Progenitor cell of endocrine pancreas (in vitro differentiated cells): ENCODE measurements around the gene ERCC8. TPM values are rescaled to one million over a fixed set of nuclear protein-coding genes. Genes with fewer than 3 reads are reported as not detected.
A peak's percentile ranks its signal among the peaks of the same experiment; 100 is the strongest.
"Not testable (repeated sequence)": the region's sequence is repeated elsewhere in the genome, so short reads cannot be mapped to it uniquely, and the experiment has no call there.

Experiments
- DNase-seq: peaks from one replicate; pipeline ENCODE4 v3.0.0; 2021; ENCODE audit warnings: low spot score; ENCODE audit not compliant: unreplicated experiment
- H3K27ac Mint-ChIP-seq: 2 replicates; pipeline ENCODE4 v1.8.0; 2021; ENCODE audit warnings: mild to moderate bottlenecking, moderate library complexity, mixed read lengths
- H3K27me3 Mint-ChIP-seq: 2 replicates; pipeline ENCODE4 v1.8.0; 2021; ENCODE audit warnings: mixed read lengths
- H3K36me3 Mint-ChIP-seq: 2 replicates; pipeline ENCODE4 v1.8.0; 2022; ENCODE audit warnings: mixed read lengths; ENCODE audit not compliant: insufficient read depth
- H3K4me1 Mint-ChIP-seq: 2 replicates; pipeline ENCODE4 v1.8.0; 2021; ENCODE audit warnings: low read depth, mixed read lengths
- H3K4me3 Mint-ChIP-seq: 2 replicates; pipeline ENCODE4 v1.8.0; 2021; ENCODE audit warnings: low read depth, mild to moderate bottlenecking, moderate library complexity, mixed read lengths
- H3K9me3 Mint-ChIP-seq: 2 replicates; pipeline ENCODE4 v1.8.0; 2021; ENCODE audit warnings: low read depth, mixed read lengths
- total RNA-seq: library from RNA; stranded (reverse); gene quantifications from 2 replicates; pipeline ENCODE4 v1.2.1, GENCODE V29; 2021
- TF ChIP-seq, protein P1 (sequence below): fragments of 200-600 bp; sonication (generic); IDR thresholded peaks from one replicate; pipeline ENCODE4 v1.5.0; 2021; ENCODE audit warnings: antibody characterized with exemption, mild to moderate bottlenecking; ENCODE audit not compliant: unreplicated experiment

Gene ERCC8
- total RNA-seq, 1 donor from 2014 or later: 18.2 TPM

DNA sequence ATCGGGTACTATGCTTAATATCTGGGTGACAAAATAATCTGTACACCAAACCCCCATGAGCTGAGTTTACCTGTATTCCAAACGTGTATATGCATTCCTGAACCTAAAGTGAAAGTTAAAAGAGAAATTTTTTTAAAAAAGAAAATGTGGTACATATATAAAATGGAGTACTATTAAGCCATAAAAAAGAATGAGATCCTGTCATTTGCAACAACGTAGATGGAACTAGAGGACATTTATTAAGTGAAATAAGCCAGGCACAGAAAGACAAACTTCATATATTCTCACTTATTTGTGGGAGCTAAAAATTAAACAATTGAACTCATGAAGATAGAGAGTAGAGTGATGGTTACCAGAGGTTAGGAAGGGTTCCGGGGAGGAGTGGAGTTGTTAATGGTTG is 44.9 kb upstream of the ERCC8 start:
- Mint-ChIP-seq H3K9me3 (peaks cover 49% of the 10 kb centered on the region), H3K36me3 (peaks cover 10% of the 10 kb centered on the region), H3K27ac (no peak overlapping the region), H3K4me1 (no peaks in the 10 kb centered on the region), H3K4me3 (no peak overlapping the region), H3K27me3 (no peaks in the 10 kb centered on the region)
- TF ChIP-seq, protein P1, sequence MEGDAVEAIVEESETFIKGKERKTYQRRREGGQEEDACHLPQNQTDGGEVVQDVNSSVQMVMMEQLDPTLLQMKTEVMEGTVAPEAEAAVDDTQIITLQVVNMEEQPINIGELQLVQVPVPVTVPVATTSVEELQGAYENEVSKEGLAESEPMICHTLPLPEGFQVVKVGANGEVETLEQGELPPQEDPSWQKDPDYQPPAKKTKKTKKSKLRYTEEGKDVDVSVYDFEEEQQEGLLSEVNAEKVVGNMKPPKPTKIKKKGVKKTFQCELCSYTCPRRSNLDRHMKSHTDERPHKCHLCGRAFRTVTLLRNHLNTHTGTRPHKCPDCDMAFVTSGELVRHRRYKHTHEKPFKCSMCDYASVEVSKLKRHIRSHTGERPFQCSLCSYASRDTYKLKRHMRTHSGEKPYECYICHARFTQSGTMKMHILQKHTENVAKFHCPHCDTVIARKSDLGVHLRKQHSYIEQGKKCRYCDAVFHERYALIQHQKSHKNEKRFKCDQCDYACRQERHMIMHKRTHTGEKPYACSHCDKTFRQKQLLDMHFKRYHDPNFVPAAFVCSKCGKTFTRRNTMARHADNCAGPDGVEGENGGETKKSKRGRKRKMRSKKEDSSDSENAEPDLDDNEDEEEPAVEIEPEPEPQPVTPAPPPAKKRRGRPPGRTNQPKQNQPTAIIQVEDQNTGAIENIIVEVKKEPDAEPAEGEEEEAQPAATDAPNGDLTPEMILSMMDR: no peak
- DNase-seq: no peak

DNA sequence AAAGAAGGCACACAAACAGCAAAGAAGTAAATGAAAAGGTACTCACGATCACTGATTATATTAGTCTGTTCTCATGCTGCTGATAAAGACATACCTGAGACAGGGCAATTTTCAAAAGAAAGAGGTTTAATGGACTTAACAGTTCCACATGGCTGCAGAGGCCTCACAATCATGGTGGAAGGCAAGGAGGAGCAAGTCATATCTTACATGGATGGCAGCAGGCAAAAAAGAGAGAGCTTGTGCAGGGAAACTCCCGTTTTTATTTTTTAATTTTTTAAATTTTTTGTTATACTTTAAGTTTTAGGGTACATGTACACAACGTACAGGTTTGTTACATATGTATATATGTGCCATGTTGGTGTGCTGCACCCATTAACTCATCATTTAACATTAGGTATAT is 37.3 kb upstream of the ERCC8 start:
- H3K27me3 Mint-ChIP-seq: not testable (repeated sequence)
- peaks cover 14% of the 10 kb centered on the region for H3K4me1 Mint-ChIP-seq
- H3K9me3 Mint-ChIP-seq: peaks cover 30% of the 10 kb centered on the region

DNA sequence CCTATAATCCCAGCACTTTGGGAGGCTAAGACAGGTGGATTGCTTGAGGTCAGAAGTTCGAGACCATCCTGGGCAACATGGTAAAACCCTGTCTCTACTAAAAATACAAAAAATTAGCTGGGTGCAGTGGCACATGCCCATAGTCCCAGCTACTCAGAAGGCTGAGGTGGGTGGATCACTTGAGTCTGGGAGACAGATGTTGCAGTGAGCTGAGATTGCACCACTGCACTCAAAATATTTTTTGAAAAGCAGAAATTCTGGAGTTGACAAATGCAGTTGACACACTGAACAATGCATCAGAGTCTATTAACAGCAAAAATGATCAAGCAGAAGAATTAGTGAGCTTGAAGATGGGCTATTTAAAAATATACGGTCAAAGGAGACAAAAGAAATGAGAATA is 35.6 kb upstream of the ERCC8 start:
- Mint-ChIP-seq H3K27ac (no peak overlapping the region), H3K4me3 (no peak overlapping the region), H3K9me3 (peaks cover 17% of the 10 kb centered on the region), H3K27me3 (no peaks in the 10 kb centered on the region), H3K36me3 (peaks cover 6% of the 10 kb centered on the region), H3K4me1 (peaks cover 16% of the 10 kb centered on the region)
- no peak for DNase-seq
- TF ChIP-seq, protein P1: no peak

More for the DNA sequence above, 37.3 kb upstream of the ERCC8 start:
- H3K36me3 Mint-ChIP-seq: peaks cover 10% of the 10 kb centered on the region
- H3K27ac Mint-ChIP-seq, H3K4me3 Mint-ChIP-seq, DNase-seq: not testable (repeated sequence)

DNA sequence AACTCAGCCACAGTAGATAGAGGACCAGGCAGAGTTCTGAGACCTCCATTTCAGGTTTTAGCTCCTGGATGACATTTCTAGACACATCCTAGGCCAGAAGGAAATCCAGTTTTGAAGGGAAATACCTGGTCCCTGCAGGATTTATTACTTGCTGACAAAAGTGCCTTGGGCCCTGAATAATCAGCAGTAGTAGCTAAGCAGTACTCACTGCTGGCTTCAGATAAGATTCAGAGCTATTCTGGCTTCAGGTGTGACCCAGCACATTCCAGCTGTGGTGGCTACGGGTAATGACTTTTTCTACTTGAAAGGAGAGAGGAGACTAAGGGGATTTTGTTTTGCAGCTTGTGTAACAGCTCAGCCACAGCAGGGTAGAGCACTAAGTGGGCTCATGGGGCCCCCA is 34.1 kb upstream of the ERCC8 start:
- peak overlapping the region; percentile 36 for H3K27ac Mint-ChIP-seq
- peaks cover 16% of the 10 kb centered on the region for H3K4me1 Mint-ChIP-seq
- H3K36me3 Mint-ChIP-seq: peaks cover 6% of the 10 kb centered on the region
- no peak overlapping the region for H3K4me3 Mint-ChIP-seq
- no peak for DNase-seq
- H3K9me3 Mint-ChIP-seq: peaks cover 13% of the 10 kb centered on the region
- H3K27me3 Mint-ChIP-seq: no peaks in the 10 kb centered on the region
- TF ChIP-seq, protein P1: no peak

DNA sequence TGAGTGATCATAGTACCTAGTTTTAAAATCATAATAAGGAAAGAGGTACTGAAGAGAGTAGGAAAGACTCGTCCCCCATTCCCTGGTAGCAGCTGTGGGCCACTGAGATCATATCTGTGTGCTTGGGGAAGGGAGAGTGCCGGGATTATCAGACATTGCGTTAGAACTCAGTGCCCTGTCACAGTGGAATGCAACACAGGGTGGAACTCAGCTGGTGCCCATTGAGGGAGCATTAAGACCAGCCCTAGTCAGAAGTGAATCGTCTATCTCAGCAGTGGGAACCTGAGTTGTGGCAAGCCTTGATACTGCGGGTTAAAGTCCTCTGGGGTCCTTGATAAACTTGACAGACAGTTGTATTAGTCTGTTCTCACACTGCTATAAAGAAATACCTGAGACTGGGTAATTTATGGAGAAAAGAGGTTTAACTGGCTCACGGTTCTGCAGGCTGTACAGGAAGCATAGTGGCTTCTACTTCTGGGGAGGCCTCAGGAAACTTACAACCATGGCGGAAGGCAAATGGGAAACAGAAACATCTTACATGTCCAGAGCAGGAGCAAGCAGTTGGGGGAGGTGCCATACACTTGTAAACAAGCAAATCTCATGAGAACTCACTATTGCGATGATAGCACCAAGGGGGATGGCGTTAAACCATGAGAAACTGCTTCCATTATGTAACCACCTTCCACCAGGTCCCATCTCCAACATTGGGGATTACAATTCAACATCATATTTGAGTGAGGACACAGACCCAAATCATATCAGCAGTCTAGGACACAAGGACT is 33.3 kb upstream of the ERCC8 start:
- H3K27ac Mint-ChIP-seq: peak overlapping the region; percentile 36
- H3K27me3 Mint-ChIP-seq: no peaks in the 10 kb centered on the region
- H3K36me3 Mint-ChIP-seq: peaks cover 6% of the 10 kb centered on the region
- TF ChIP-seq, protein P1: no peak
- H3K4me3 Mint-ChIP-seq: no peak overlapping the region
- H3K4me1 Mint-ChIP-seq: peaks cover 16% of the 10 kb centered on the region
- no peak for DNase-seq
- H3K9me3 Mint-ChIP-seq: peaks cover 13% of the 10 kb centered on the region

DNA sequence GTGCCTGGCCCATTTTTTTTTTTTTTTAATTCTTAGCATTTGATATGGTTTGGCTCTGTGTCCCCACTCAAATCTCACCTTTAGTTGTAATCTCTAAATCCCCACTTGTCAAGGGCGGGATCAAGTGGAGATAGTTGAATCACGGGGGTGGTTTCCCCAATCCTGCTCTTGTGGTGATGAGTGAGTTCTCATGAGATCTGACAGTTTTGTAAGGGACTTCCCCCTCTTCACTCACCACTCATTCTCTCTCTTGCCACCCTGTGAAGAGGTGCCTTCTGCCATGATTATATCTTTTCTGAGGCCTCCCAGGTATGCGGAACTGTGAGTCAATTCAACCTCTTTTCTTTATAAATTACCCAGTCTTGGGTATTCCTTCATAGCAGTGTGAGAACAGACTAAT is 27.4 kb upstream of the ERCC8 start:
- DNase-seq: no peak
- Mint-ChIP-seq H3K4me3 (no peak overlapping the region), H3K36me3 (peaks cover 14% of the 10 kb centered on the region), H3K9me3 (peaks cover 27% of the 10 kb centered on the region), H3K4me1 (peaks cover 1% of the 10 kb centered on the region), H3K27me3 (no peaks in the 10 kb centered on the region), H3K27ac (no peak overlapping the region)
- TF ChIP-seq, protein P1: no peak
